Measurements from ENCODE around the gene ZNF343.

- no peak for TF ChIP-seq CTCF (IDR thresholded peaks at IDR 0.05; ENCODE audit: control extremely low read depth in 1 of 3, insufficient read depth in 1 of 3, low read depth in 1 of 3, low read length in 3 of 3)
- TF ChIP-seq TAF1 (IDR thresholded peaks at IDR 0.05; ENCODE audit: low read depth, low read length) = no peak
- TF ChIP-seq JUN (IDR thresholded peaks at IDR 0.05; ENCODE audit: low read depth, low read length) = no peak
- no peak for TF ChIP-seq EP300 (IDR thresholded peaks at IDR 0.05; ENCODE audit: borderline replicate concordance in 1 of 2, low read depth in 2 of 2, low read length in 2 of 2)
- no peak for TF ChIP-seq POLR2A (IDR thresholded peaks at IDR 0.05; ENCODE audit: control extremely low read depth in 1 of 2, low read depth in 2 of 2, low read length in 2 of 2)
- TF ChIP-seq ZNF274 (IDR thresholded peaks at IDR 0.05; ENCODE audit: borderline replicate concordance, extremely low read depth, low read length) = no peak
- TF ChIP-seq EZH2 (IDR thresholded peaks at IDR 0.05; ENCODE audit: low read depth, low read length, severe bottlenecking) = no peak
- no peak for TF ChIP-seq SRF (IDR thresholded peaks at IDR 0.05; ENCODE audit: low read depth, low read length)
- no peak for TF ChIP-seq ATF3 (IDR thresholded peaks at IDR 0.05; ENCODE audit: insufficient read depth, low read depth, low read length)
- no peak for TF ChIP-seq KDM1A (IDR thresholded peaks at IDR 0.05; ENCODE audit: borderline replicate concordance, low read length)
- TF ChIP-seq TCF12 (IDR thresholded peaks at IDR 0.05; ENCODE audit: low read depth, low read length) = no peak
- TF ChIP-seq GTF2F1 (IDR thresholded peaks at IDR 0.05; ENCODE audit: borderline replicate concordance, low read depth, low read length) = no peak
- no peak for TF ChIP-seq MAX (IDR thresholded peaks at IDR 0.05)
- no peak for TF ChIP-seq RBBP5 (IDR thresholded peaks at IDR 0.05; ENCODE audit: borderline replicate concordance, low read depth, low read length)
Observed at GRCh38 chr20:2528671-2529271, 20.1 kb upstream of the ZNF343 start.

Measured in H1 (cell line).